GM18519 (cell line): ENCODE data around the gene SMAD2.
"Not testable (repeated sequence)": the region's sequence is repeated elsewhere in the genome, so short reads cannot be mapped to it uniquely, and the experiment has no call there.

Experiments used
- ATAC-seq: cut with Tn5 transposase; IDR thresholded peaks from one replicate; pipeline ENCODE4 v1.9.1; 2021; ENCODE audit warnings: mild to moderate bottlenecking, moderate library complexity; ENCODE audit not compliant: unreplicated experiment, low FRiP score

SMAD2 gene

GRCh38 chr18:47863041-47863440 is 67.4 kb downstream of the SMAD2 start:
- no peak for ATAC-seq

GRCh38 chr18:47858607-47859006 is 71.9 kb downstream of the SMAD2 start:
- ATAC-seq, result no peak

GRCh38 chr18:47847635-47848034 is 82.8 kb downstream of the SMAD2 start:
- no peak for ATAC-seq

GRCh38 chr18:47846431-47846830 is 84.0 kb downstream of the SMAD2 start:
- no peak for ATAC-seq

- ATAC-seq, result no peak
Observed at GRCh38 chr18:47844828-47845498, 85.5 kb downstream of the SMAD2 start.

- ATAC-seq, result no peak
Observed at GRCh38 chr18:47842836-47843235, 87.6 kb downstream of the SMAD2 start.

GRCh38 chr18:47838396-47838795 is 92.1 kb downstream of the SMAD2 start:
- no peak for ATAC-seq

- ATAC-seq, result no peak
Observed at GRCh38 chr18:47832348-47832747, 98.1 kb downstream of the SMAD2 start.

GRCh38 chr18:47831351-47831750 is 99.1 kb downstream of the SMAD2 start:
- no peak for ATAC-seq

- no peak for ATAC-seq
Observed at GRCh38 chr18:47830772-47831171, 99.7 kb downstream of the SMAD2 start.

GRCh38 chr18:47829831-47830230 is 100.6 kb downstream of the SMAD2 start:
- no peak for ATAC-seq

- not testable (repeated sequence) for ATAC-seq
Observed at GRCh38 chr18:47828031-47828430, 102.4 kb downstream of the SMAD2 start.

- no peak for ATAC-seq
Observed at GRCh38 chr18:47826157-47827074, 104.0 kb downstream of the SMAD2 start.

GRCh38 chr18:47821314-47821713 is 109.1 kb downstream of the SMAD2 start:
- no peak for ATAC-seq

GRCh38 chr18:47817795-47818077 is 112.7 kb downstream of the SMAD2 start:
- ATAC-seq, result no peak

GRCh38 chr18:47817017-47817794 is 113.3 kb downstream of the SMAD2 start:
- ATAC-seq, result no peak

GRCh38 chr18:47815486-47816270 is 114.8 kb downstream of the SMAD2 start:
- no peak for ATAC-seq

- no peak for ATAC-seq
Observed at GRCh38 chr18:47809420-47809819, 121.0 kb downstream of the SMAD2 start.

GRCh38 chr18:47802802-47803201 is 127.7 kb downstream of the SMAD2 start:
- no peak for ATAC-seq

GRCh38 chr18:47801817-47802216 is 128.6 kb downstream of the SMAD2 start:
- no peak for ATAC-seq
